Astrocyte (in vitro differentiated cells and primary cell): Measurements from ENCODE around the gene TNFRSF12A.

ENCODE experiments used
- EZH2 ChIP-seq: IDR thresholded peaks from 2 replicates; pipeline ENCODE4 v1.6.1; 2012; ENCODE audit warnings: mild to moderate bottlenecking, low read length, inconsistent platforms; ENCODE audit not compliant: insufficient read depth
- TF ChIP-seq, protein P1 (sequence below): IDR thresholded peaks from 2 replicates; pipeline ENCODE4 v1.5.1; 2011; ENCODE audit warnings: low read depth, mild to moderate bottlenecking, inconsistent platforms, low read length, moderate library complexity; ENCODE audit not compliant: insufficient read depth

DNA sequence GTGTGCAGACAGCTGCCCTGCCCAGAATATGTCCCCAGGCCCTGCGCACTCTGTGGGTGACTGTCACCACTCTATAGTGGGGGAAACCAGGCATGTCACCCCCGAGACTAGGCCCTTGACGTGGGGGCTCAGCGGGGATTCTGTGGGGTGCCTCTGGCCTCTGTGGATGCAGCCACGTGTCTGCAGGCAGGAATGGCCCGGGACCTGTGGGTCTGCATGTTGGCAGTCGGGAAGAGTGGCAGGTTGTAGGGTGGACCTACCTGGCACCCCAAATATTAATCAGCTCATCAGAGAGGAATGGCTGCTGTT, 46.2 kb downstream of the TNFRSF12A start:
- TF ChIP-seq EZH2, result no peak
- TF ChIP-seq, protein P1, sequence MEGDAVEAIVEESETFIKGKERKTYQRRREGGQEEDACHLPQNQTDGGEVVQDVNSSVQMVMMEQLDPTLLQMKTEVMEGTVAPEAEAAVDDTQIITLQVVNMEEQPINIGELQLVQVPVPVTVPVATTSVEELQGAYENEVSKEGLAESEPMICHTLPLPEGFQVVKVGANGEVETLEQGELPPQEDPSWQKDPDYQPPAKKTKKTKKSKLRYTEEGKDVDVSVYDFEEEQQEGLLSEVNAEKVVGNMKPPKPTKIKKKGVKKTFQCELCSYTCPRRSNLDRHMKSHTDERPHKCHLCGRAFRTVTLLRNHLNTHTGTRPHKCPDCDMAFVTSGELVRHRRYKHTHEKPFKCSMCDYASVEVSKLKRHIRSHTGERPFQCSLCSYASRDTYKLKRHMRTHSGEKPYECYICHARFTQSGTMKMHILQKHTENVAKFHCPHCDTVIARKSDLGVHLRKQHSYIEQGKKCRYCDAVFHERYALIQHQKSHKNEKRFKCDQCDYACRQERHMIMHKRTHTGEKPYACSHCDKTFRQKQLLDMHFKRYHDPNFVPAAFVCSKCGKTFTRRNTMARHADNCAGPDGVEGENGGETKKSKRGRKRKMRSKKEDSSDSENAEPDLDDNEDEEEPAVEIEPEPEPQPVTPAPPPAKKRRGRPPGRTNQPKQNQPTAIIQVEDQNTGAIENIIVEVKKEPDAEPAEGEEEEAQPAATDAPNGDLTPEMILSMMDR, result no peak
